Measurements from ENCODE around the gene PLOD3. TPM values are rescaled to one million over a fixed set of nuclear protein-coding genes. Genes with fewer than 3 reads are reported as not detected.

PLOD3 gene
- total and polyA plus RNA-seq, 9 of the 15 experiments (the other 6 are each of a cell fraction or from before 2014, with no cell fraction given), result 2.8 to 101 (median 30.9) TPM

DNA sequence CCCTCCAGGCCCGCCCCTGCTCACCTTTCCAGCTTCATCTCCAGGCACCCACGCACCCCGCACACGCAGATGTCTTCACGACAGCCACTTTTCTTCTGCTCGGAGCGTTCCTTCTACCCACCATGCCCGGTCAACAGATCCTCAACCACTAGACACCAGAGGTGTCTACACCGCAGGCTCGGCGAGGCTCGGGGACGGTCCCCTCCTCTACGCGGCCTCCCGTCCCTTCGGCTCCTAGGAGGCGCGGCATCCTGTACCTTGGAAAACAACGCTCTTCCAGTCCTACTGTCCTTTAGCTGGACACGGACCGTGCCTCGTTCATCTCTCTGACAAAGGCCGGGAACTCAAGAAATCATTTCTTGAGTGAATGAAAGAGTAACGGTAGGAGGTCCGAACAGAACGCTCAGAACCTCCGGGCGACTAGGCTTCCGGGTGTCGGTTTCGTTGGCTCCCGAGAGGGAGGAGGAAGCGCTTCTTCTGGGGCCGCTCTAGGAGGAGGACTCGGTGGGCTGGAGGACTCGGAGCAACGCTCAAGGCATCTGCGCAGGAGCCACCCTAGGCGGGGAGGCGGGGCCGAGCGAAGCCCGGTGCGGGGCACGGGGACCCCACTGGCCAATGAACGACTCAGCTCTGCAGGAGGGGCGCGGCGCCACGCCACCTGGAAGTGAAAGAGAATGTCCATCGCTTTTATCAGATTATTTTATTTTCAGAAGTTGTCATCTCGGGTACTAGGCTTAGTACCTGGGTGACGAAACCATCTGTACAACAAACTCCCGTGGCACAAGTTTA lies 34.7 kb upstream of the PLOD3 start (continued):
- TF ChIP-seq, protein P1, sequence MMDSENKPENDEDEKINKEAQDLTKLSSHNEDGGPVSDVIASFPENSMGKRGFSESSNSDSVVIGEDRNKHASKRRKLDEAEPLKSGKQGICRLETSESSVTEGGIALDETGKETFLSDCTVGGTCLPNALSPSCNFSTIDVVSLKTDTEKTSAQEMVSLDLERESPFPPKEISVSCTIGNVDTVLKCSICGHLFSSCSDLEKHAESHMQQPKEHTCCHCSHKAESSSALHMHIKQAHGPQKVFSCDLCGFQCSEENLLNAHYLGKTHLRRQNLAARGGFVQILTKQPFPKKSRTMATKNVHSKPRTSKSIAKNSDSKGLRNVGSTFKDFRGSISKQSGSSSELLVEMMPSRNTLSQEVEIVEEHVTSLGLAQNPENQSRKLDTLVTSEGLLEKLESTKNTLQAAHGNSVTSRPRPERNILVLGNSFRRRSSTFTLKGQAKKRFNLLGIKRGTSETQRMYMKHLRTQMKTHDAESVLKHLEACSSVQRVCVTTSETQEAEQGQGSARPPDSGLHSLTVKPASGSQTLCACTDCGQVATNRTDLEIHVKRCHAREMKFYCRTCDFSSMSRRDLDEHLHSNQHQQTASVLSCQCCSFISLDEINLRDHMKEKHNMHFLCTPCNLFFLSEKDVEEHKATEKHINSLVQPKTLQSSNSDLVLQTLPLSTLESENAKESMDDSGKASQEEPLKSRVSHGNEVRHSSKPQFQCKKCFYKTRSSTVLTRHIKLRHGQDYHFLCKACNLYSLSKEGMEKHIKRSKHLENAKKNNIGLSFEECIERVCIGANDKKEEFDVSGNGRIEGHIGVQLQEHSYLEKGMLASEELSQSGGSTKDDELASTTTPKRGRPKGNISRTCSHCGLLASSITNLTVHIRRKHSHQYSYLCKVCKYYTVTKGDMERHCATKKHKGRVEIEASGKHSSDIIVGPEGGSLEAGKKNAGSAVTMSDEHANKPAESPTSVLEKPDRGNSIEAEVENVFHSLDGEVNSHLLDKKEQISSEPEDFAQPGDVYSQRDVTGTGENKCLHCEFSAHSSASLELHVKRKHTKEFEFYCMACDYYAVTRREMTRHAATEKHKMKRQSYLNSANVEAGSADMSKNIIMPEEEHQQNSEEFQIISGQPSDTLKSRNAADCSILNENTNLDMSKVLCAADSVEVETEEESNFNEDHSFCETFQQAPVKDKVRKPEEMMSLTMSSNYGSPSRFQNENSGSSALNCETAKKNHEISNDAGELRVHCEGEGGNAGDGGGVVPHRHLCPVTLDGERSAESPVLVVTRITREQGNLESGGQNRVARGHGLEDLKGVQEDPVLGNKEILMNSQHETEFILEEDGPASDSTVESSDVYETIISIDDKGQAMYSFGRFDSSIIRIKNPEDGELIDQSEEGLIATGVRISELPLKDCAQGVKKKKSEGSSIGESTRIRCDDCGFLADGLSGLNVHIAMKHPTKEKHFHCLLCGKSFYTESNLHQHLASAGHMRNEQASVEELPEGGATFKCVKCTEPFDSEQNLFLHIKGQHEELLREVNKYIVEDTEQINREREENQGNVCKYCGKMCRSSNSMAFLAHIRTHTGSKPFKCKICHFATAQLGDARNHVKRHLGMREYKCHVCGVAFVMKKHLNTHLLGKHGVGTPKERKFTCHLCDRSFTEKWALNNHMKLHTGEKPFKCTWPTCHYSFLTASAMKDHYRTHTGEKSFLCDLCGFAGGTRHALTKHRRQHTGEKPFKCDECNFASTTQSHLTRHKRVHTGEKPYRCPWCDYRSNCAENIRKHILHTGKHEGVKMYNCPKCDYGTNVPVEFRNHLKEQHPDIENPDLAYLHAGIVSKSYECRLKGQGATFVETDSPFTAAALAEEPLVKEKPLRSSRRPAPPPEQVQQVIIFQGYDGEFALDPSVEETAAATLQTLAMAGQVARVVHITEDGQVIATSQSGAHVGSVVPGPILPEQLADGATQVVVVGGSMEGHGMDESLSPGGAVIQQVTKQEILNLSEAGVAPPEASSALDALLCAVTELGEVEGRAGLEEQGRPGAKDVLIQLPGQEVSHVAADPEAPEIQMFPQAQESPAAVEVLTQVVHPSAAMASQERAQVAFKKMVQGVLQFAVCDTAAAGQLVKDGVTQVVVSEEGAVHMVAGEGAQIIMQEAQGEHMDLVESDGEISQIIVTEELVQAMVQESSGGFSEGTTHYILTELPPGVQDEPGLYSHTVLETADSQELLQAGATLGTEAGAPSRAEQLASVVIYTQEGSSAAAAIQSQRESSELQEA (IDR thresholded peaks at IDR 0.05; ENCODE audit: low read depth), result no peak
- TF ChIP-seq LARP7 (IDR thresholded peaks at IDR 0.05), result no peak
- no peak for TF ChIP-seq MTA1 (IDR thresholded peaks at IDR 0.05; ENCODE audit: borderline replicate concordance)
- TF ChIP-seq, protein P2, sequence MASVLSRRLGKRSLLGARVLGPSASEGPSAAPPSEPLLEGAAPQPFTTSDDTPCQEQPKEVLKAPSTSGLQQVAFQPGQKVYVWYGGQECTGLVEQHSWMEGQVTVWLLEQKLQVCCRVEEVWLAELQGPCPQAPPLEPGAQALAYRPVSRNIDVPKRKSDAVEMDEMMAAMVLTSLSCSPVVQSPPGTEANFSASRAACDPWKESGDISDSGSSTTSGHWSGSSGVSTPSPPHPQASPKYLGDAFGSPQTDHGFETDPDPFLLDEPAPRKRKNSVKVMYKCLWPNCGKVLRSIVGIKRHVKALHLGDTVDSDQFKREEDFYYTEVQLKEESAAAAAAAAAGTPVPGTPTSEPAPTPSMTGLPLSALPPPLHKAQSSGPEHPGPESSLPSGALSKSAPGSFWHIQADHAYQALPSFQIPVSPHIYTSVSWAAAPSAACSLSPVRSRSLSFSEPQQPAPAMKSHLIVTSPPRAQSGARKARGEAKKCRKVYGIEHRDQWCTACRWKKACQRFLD (CRISPR knock-in tag; IDR thresholded peaks at IDR 0.05), result no peak
- TF ChIP-seq, protein P3, sequence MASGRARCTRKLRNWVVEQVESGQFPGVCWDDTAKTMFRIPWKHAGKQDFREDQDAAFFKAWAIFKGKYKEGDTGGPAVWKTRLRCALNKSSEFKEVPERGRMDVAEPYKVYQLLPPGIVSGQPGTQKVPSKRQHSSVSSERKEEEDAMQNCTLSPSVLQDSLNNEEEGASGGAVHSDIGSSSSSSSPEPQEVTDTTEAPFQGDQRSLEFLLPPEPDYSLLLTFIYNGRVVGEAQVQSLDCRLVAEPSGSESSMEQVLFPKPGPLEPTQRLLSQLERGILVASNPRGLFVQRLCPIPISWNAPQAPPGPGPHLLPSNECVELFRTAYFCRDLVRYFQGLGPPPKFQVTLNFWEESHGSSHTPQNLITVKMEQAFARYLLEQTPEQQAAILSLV (tag; IDR thresholded peaks at IDR 0.05), result no peak
- TF ChIP-seq, protein P4, sequence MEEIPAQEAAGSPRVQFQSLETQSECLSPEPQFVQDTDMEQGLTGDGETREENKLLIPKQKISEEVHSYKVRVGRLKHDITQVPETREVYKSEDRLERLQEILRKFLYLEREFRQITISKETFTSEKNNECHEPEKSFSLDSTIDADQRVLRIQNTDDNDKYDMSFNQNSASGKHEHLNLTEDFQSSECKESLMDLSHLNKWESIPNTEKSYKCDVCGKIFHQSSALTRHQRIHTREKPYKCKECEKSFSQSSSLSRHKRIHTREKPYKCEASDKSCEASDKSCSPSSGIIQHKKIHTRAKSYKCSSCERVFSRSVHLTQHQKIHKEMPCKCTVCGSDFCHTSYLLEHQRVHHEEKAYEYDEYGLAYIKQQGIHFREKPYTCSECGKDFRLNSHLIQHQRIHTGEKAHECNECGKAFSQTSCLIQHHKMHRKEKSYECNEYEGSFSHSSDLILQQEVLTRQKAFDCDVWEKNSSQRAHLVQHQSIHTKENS (CRISPR knock-in tag; IDR thresholded peaks at IDR 0.05), result no peak
- TF ChIP-seq POLR2AphosphoS5 (IDR thresholded peaks at IDR 0.05; ENCODE audit: control insufficient read depth, insufficient read depth, low read depth, low read length), result peak; percentile 92
- TF ChIP-seq NELFE (IDR thresholded peaks at IDR 0.05; ENCODE audit: insufficient read depth, insufficient read length), result no peak
- no peak for TF ChIP-seq CBX8 (IDR thresholded peaks at IDR 0.05; ENCODE audit: borderline replicate concordance, extremely low read depth, low read depth, low read length, poor library complexity, severe bottlenecking)
- no peak for TF ChIP-seq MTF1 (CRISPR knock-in tag; IDR thresholded peaks at IDR 0.05; ENCODE audit: borderline replicate concordance)
- no peak for TF ChIP-seq KAT8 (IDR thresholded peaks at IDR 0.05; ENCODE audit: low read depth)
- peak; percentile 69 for TF ChIP-seq EGR1 (conservative IDR thresholded peaks at IDR 0.05)
- no peak for TF ChIP-seq ESRRB (CRISPR knock-in tag; IDR thresholded peaks at IDR 0.05; ENCODE audit: borderline replicate concordance)
- TF ChIP-seq SMAD4 (CRISPR knock-in tag; conservative IDR thresholded peaks at IDR 0.05), result no peak
- TF ChIP-seq FOSL1 (tag; conservative IDR thresholded peaks at IDR 0.05), result peak; percentile 38; the same call in 1 of the 2 replicates

Measured in K562 (cell line).